ENCODE results near the gene ATF1.
"Not testable (repeated sequence)": the region's sequence is repeated elsewhere in the genome, so short reads cannot be mapped to it uniquely, and the experiment has no call there.

Gene ATF1

DNA sequence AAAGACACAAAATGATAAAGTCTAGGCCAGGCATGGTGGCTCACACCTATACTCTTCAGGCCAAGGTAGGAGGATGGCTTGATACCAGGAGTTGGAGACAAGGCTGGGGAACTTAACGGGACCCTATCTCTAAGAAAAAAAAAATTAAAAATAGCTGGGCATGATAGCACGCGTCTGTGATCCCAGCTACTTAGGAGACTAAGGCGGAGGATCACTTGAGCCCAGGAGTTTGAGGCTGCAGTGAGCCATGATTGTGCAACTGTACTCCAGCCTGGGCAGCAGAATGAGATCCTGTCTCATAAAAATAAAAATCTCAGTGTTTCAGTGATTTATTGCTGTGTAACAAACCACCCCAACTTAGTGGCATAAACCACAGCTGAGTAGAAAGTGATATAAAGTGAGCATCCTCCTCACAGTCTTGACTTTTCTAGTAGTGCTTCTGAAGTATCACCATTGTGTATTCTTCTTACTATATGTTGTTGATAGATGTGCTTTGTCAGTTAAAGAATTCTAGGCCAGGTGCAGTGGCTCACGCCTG is 10.6 kb upstream of the ATF1 start:
- no peak for DNase-seq (ENCODE audit: low spot score)

GRCh38 chr12:50764286-50765094 is 589 bp downstream of the ATF1 start:
- no peak for DNase-seq (ENCODE audit: low spot score)

DNA sequence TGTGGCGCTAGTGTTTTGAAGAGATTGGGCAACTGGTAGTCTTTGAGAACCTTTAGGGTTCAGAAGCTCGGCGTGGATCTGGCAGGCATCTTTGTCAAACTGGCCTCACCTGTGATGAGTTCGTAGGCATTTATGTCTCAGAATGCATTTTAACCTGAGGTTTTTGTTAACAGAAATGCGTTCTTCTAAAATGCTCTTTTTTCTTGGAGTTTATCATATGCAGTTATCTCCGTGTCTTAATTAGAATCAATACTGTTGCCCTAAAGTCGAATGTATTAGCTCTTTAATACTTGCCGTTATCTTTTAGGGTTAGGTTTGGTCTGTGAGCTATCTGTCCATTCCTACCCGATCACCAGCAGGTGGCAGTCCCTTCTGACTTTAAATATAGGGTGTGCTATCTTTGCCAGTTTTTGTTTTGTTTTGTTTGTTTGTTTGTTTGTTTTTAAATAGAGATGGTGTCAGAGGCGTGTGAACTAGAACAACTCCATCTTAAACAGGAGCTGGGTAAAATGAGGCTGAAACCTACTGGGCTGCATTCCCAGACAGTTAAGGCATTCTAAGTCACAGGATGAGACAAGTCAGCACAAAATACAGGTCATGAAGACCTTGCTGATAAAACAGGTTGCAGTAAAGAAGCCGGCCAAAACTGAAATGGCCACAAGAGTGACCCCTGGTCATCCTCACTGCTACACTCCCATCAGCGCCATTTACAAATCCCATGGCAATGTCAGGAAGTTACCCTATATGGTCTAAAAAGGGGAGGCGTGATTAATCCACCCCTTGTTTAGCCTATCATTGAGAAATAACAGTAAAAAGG is 1.4 kb downstream of the ATF1 start:
- DNase-seq (ENCODE audit: low spot score): no peak

- no peak for DNase-seq (ENCODE audit: low spot score)
Measured at GRCh38 chr12:50768391-50768790, 4.5 kb downstream of the ATF1 start.

DNA sequence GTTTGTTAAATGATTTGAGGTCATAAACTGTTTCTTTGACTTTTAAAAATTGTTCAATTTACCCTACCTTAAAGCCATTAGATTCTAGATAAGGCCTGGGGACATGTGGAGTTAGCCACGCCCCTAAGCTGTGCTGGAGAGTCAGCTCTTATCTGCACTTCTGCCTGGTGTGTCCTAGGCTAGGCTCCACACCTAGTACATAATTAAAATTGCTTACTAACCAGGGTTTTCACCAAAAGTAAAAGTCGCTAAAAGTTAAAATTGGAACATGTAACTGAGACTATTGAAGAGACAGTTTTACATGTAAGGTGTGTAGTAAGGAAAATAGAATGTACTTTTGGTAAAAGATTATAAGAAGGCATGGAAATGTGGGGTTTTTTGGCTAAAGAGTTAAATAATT is 4.9 kb downstream of the ATF1 start:
- DNase-seq (ENCODE audit: low spot score): not testable (repeated sequence)

DNA sequence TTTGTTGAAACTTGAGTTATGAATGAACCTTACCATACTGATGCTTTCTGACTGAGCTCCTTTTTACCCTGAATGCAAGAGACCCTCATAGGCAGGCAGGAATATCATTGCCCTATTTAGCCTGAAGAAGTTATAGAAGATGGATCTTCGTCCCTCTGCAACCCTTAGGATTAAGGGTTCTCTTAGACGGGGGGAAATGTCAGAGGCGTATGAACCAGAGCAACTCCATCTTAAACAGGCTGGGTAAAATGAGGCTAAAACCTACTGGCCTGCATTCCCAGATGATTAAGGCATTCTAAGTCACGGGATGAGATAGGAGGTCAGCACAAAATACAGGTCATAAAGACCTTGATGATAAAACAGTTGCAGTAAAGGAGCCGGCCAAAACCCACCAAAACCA is 7.5 kb downstream of the ATF1 start:
- no peak for DNase-seq (ENCODE audit: low spot score)

DNA sequence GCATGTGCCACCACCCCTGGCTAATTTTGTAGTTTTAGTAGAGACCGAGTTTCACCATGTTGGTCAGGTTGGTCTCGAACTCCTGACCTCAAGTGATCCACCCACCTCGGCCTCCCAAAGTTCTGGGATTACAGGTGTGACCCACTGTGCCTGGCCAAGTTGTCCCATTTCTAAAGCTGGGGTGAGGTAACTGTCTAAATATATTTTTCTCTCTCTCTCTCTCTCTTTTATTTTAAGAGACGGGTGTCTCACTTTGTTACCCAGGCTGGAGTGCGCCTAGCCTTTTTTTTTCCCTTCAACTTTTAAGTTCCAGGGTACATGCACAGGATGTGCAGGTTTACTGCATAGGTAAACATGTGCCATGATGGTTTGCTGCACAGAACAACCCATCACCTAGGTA is 8.6 kb downstream of the ATF1 start:
- DNase-seq (ENCODE audit: low spot score): no peak

DNA sequence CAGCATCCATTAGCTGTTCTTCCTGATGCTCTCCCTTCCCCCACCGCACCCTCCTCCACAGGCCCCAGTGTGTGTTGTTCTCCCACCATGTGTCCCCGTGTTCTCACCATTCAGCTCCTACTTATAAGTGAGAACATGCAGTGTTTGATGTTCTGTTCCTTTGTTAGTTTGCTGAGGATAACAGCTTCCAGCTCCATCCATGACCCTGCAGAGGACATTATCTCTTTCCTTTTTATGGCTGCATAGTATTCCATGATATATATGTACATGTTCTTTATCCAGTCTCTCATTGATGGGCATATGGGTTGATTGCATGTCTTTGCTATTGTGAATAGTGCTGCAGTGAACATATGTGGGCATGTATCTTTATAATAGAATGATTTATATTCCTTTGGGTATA is 9.0 kb downstream of the ATF1 start:
- no peak for DNase-seq (ENCODE audit: low spot score)

- no peak for DNase-seq (ENCODE audit: low spot score)
Measured at GRCh38 chr12:50775251-50775650, 11.3 kb downstream of the ATF1 start.

DNA sequence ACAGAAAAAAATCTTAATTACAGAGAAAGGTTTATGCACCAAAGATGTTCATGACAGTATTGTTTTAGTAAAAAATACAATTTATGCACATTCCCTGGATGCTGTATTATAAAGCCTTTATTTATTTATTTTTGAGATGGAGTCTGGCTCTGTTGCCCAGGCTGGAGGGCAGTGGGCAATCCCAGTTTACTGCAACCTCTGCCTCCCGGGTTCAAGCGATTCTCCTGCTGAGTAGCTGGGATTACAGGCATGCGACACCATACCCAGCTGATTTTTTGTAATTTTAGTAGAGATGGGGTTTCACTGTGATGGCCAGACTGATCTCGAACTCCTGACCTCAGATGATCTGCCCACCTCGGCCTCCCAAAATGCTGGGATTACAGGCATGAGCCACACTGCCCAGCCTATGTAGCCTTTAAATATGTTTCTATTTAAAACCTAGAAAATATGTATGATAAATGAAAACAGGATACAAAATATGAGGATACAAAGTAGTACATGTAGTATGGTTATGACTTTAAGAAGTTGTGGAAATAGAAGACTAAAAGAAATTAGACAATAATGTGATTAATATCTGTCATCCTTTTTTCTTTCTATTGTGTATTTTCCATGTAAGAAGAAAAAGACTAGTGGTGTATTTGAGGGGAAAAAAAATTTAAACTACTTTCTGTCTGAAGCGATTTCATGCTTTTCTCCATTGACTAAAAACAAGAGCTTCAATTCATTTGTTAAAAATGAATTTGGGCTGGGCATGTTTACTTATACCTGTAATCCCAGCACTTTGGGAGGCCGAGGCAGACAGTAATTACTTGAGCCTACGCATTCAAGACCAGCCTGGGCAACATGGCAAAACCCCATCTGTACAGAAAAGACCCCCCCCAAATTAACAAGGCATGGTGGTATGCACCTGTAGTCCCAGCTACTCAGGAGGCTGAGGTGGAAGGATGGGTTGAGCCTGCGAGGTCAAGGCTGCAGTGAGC is 13.1 kb downstream of the ATF1 start:
- DNase-seq (ENCODE audit: low spot score): no peak

- DNase-seq (ENCODE audit: low spot score): no peak
Measured at GRCh38 chr12:50778663-50779590, 15.0 kb downstream of the ATF1 start.

DNA sequence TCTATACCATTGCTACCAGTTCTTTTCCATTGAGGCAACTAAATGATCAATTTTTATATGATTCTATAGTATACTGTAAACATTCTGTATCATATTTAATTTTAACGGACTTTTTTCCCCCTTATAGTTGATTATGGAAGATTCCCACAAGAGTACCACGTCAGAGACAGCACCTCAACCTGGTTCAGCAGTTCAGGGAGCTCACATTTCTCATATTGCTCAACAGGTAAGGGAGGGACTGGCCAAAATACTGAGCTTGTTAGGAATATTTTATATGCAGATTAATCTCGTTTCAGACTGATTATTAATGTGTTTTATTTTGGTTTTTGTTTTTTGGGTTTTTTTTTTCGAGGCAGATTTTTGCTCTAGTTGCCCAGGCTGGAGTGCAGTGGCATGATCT is 16.1 kb downstream of the ATF1 start:
- DNase-seq (ENCODE audit: low spot score): no peak

GRCh38 chr12:50784501-50784900 is 20.6 kb downstream of the ATF1 start:
- no peak for DNase-seq (ENCODE audit: low spot score)

GRCh38 chr12:50785406-50786001 is 21.6 kb downstream of the ATF1 start:
- no peak for DNase-seq (ENCODE audit: low spot score)

DNA sequence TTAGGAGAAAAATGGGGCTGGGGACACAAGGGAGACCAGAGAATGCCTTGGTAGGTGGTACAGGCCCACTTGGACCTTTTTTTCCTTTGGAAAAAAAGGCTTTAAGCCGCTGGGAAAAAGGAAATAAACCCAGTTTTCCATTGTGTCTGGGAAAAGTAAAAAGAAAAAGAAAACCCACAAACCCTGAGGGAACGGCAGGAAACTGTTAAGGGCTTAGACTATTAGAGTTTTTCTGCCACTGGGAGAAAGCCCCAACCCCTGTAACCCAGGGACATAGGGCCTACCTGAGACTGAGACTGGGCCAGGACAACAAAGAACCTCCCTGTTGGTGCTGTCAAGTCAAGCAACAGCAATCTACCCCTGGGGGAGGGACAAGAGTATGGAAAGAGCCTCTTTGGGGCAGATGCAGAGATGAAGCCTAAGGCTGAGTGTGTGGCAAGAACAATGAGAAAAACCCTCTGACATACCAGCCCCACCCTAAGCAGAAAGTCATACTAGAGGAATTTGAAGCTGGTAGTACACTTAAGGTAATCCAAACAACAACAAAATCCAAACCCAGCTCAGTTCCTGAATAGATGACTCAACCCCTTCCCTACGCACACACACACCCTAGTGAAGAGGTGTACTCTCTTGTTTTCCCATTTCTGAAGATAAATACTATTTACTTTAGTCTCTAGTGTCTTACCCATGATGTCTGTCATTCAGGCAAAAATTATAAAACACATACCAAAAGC is 22.8 kb downstream of the ATF1 start:
- no peak for DNase-seq (ENCODE audit: low spot score)

- no peak for DNase-seq (ENCODE audit: low spot score)
Measured at GRCh38 chr12:50787618-50788017, 23.7 kb downstream of the ATF1 start.

DNA sequence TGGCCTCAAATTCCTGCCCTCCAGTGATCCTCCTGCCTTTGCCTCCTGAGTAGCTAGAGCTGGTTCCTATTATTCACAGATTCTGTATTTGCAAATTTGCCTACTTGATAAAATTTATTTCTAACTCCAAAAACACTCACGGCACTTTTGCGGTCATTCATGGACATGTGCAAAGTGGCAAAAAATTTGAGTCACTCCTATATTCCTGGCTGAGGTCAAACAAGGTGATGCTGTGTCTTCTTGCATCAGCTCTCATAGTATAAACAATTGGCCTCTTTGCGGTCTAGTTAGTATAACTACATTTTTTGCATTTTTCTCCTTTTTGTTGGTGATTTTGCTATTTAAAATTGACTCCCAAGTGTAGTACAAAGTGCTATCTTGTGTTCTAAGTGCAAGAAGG is 24.7 kb downstream of the ATF1 start:
- DNase-seq (ENCODE audit: low spot score): no peak

- DNase-seq (ENCODE audit: low spot score): no peak
Measured at GRCh38 chr12:50790081-50790480, 26.2 kb downstream of the ATF1 start.

- DNase-seq (ENCODE audit: low spot score): no peak
Measured at GRCh38 chr12:50799908-50800307, 36.0 kb downstream of the ATF1 start.

Measured in left forelimb (tissue), 1 donor.